A673 (cell line): ENCODE results near the gene CLEC16A. TPM values are rescaled to one million over a fixed set of nuclear protein-coding genes. Genes with fewer than 3 reads are reported as not detected.

Source experiments
- BruUV-seq: library from RNA; stranded (reverse); fragments of 400-500 nt; replicated peaks from 2 replicates; lab custom pipeline; 2021; lab: Mats Ljungman, UMichigan
- CTCF ChIA-PET: fragments of 300-600 bp; sonication (Branson Sonifier 250); formaldehyde crosslinking; loops from one replicate; lab custom pipeline; 2022; ENCODE audit warnings: antibody characterized with exemption; lab: Charles Lee
- POLR2A ChIA-PET: fragments of 300-600 bp; sonication (Branson Sonifier 250); formaldehyde crosslinking; loops from one replicate; lab custom pipeline; 2022; ENCODE audit warnings: antibody characterized with exemption; ENCODE audit not compliant: low non-redundant PET; lab: Charles Lee
- DNase-seq: peaks from one replicate; pipeline ENCODE4 v3.0.0-alpha.2; 2015; ENCODE audit warnings: low spot score
- H3K27ac ChIP-seq: fragments of 200-600 bp; sonication (generic); 2 replicates; pipeline ENCODE4 v1.5.1; 2016; ENCODE audit warnings: mixed run types, low read depth, mild to moderate bottlenecking, mixed read lengths, antibody characterized with exemption, low read length; ENCODE audit not compliant: poor library complexity, severe bottlenecking
- H3K27me3 ChIP-seq: fragments of 200-600 bp; sonication (generic); replicated peaks from 2 replicates; pipeline ENCODE4 v1.6.1; 2017; ENCODE audit warnings: mixed run types, low read depth, mild to moderate bottlenecking, mixed read lengths, antibody characterized with exemption, low read length; ENCODE audit not compliant: insufficient read depth, poor library complexity
- H3K36me3 ChIP-seq: fragments of 200-600 bp; sonication (generic); 2 replicates; pipeline ENCODE4 v1.6.1; 2016; ENCODE audit warnings: mixed run types, mild to moderate bottlenecking, mixed read lengths, antibody characterized with exemption, low read length; ENCODE audit not compliant: insufficient read depth, poor library complexity, severe bottlenecking
- H3K4me1 ChIP-seq: fragments of 200-600 bp; sonication (generic); 2 replicates; pipeline ENCODE4 v1.6.1; 2017; ENCODE audit warnings: mixed run types, mild to moderate bottlenecking, mixed read lengths, antibody characterized with exemption, low read length; ENCODE audit not compliant: insufficient read depth, poor library complexity, severe bottlenecking
- H3K4me3 ChIP-seq: fragments of 200-600 bp; sonication (generic); 2 replicates; pipeline ENCODE4 v1.5.1; 2016; ENCODE audit warnings: low read depth, mixed run types, mild to moderate bottlenecking, mixed read lengths, low read length; ENCODE audit not compliant: poor library complexity, severe bottlenecking
- H3K9me3 ChIP-seq: fragments of 200-600 bp; sonication (generic); 2 replicates; pipeline ENCODE4 v1.6.1; 2016; ENCODE audit warnings: mixed run types, low read depth, mild to moderate bottlenecking, mixed read lengths, antibody characterized with exemption, low read length; ENCODE audit not compliant: poor library complexity, severe bottlenecking
- CTCF ChIP-seq: fragments of 300-800, 200-600 bp; sonication (generic); conservative IDR thresholded peaks from 2 replicates; pipeline ENCODE4 v1.5.1; 2017; ENCODE audit warnings: low read depth, mild to moderate bottlenecking, antibody characterized with exemption, low read length, moderate library complexity, mixed read lengths
- EZH2 ChIP-seq: fragments of 200-600 bp; sonication (generic); IDR thresholded peaks from 2 replicates; pipeline ENCODE4 v1.6.1; 2017; ENCODE audit warnings: borderline replicate concordance, low read depth, mild to moderate bottlenecking, mixed read lengths, antibody characterized with exemption, low read length; ENCODE audit not compliant: poor library complexity, severe bottlenecking
- intact Hi-C: fragments of 100-400 bp; cut with micrococcal nuclease; formaldehyde crosslinking; loops from one replicate; pipeline ENCODE4 v1.10.0; 2022; ENCODE audit not compliant: unreplicated experiment
- total RNA-seq: library from RNA; stranded (reverse); gene quantifications from 2 replicates; pipeline ENCODE4 v1.2.3, GENCODE V29; 2021

Gene CLEC16A
- total RNA-seq, 1 experiment from 2014 or later = 23.4 TPM

GRCh38 chr16:11046382-11046931 lies 102.1 kb downstream of the CLEC16A start:
- Histone ChIP-seq H3K27ac (peak overlapping the region; percentile 32), H3K36me3 (no peaks in the 10 kb centered on the region), H3K4me3 (no peak overlapping the region), H3K4me1 (peaks cover 32% of the 10 kb centered on the region), H3K27me3 (no peaks in the 10 kb centered on the region), H3K9me3 (no peaks in the 10 kb centered on the region)
- intact Hi-C loops = no loop called here
- BruUV-seq = no TSS peak
- ChIA-PET POLR2A (no interaction called here), CTCF (no interaction called here)
- TF ChIP-seq EZH2 (no peak), CTCF (no peak)
- no peak for DNase-seq

- peak; percentile 66 for DNase-seq
- ChIA-PET POLR2A (no interaction called here), CTCF (no interaction called here)
- H3K27ac ChIP-seq = peak overlapping the region; percentile 44
- H3K4me1 ChIP-seq = peaks cover 32% of the 10 kb centered on the region
- intact Hi-C loops = no loop called here
- no peaks in the 10 kb centered on the region for H3K36me3 ChIP-seq
- H3K4me3 ChIP-seq = no peak overlapping the region
- no TSS peak for BruUV-seq
- no peaks in the 10 kb centered on the region for H3K27me3 ChIP-seq
- H3K9me3 ChIP-seq = no peaks in the 10 kb centered on the region
- TF ChIP-seq EZH2 (no peak), CTCF (no peak)
Measured at GRCh38 chr16:11047057-11047456, 102.7 kb downstream of the CLEC16A start.

- peaks cover 32% of the 10 kb centered on the region for H3K4me1 ChIP-seq
- intact Hi-C loops = no loop called here
- POLR2A ChIA-PET = no interaction called here
- no peaks in the 10 kb centered on the region for H3K36me3 ChIP-seq
- no peaks in the 10 kb centered on the region for H3K27me3 ChIP-seq
- peak overlapping the region; percentile 44 for H3K27ac ChIP-seq
- BruUV-seq = no TSS peak
- H3K4me3 ChIP-seq = no peak overlapping the region
- H3K9me3 ChIP-seq = no peaks in the 10 kb centered on the region
- no peak for TF ChIP-seq CTCF
- no peak for TF ChIP-seq EZH2
- CTCF ChIA-PET = no interaction called here
- no peak for DNase-seq
Measured at GRCh38 chr16:11047939-11048800, 103.8 kb downstream of the CLEC16A start.
